Measurements from ENCODE around the gene PLCL2.

PLCL2 gene

GRCh38 chr3:17014284-17014683, 129.5 kb downstream of the PLCL2 start:
- no peak for DNase-seq

- no peak for DNase-seq
Observed at GRCh38 chr3:17014709-17015108, 130.0 kb downstream of the PLCL2 start.

- no peak for DNase-seq
Observed at GRCh38 chr3:17021614-17022013, 136.9 kb downstream of the PLCL2 start.

DNA sequence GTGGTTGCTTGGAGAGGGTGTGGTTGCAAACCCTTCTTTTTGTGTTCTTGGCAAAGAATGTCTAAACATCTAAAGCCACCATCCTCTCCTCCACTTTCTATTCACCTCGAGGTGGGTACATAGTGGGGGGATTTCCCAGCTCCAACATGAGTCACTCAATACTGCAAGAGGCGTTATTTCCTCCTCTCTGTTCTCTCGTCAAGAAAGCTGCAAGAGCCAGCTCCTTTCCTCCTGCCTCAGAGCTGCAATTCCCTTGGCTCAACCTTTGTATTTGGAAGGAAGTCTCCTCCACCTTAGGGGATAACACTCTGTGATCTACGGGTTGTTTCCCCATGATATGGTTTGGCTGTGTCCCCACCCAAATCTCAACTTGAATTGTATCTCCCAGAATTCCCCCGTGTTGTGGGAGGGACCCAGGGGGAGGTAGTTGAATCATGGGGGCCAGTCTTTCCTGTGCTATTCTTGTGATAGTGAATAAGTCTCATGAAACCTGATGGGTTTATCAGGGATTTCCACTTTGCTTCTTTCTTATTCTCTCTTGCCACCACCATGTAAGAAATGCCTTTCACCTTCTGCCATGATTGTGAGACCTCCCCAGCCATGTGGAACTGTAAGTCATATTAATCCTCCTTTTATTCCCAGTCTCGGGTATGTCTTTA, 138.4 kb downstream of the PLCL2 start:
- no peak for DNase-seq

DNA sequence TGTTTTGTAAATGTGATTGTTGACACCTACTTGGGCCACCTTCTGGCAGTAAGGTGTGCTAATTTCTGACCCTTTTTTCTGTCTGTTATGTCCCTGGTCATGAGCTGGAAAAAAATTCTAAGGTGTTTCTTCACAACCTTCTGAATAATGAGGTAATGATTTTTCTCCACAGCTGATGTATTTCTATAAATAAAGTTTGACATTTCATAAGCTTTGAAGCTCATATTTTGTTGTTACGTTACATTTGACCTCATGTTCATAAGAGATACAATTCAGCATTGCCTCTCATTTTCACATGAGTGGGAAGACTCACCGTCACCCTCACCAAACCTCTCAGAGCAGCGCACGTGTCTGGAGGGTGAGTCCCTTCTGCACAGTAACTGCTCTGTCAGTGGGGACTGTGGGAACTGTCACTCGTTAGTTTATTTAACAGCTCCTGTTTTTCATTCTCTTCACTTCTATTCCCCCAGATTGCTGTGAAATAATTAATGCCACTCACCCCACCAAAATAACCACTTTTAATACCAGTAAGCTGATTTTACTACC, 140.9 kb downstream of the PLCL2 start:
- DNase-seq, result no peak

DNA sequence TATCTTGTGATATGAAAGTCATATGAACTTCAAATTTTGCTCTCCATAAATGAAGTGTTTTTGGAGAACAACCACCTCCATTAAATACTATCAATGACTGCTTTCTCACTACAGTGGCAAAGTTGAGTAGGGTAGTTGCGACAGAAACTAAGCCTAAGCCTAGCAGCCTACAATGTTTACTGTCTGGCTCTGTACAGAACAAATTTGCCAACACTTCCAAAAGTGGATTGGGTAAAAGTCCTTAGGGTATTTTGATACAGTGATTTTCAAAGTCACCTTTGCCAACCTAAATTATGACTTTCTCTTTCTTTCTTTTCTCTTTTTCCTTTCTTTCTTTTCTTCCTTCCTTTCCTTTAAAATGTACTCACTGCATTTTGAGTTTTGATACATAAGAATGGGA, 142.6 kb downstream of the PLCL2 start:
- DNase-seq, result no peak

DNA sequence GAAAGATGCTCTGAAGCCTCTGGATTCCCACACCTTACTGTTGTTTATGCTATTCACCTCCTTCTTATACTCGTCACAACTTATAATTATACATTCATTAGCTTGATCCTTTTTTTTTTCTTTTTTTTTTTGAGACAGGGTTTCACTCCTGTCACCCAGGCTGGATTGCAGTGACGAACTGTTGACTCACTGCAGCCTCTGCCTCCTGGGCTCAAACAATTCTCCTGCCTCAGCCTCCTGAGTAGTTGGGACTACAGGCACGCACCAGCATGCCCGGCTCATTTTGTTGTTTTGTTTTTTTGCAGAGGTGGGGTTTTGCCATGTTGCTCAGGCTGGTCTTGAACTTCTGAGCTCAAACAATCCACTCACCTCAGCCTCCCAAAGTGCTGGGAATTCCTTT, 143.6 kb downstream of the PLCL2 start:
- no peak for DNase-seq

GRCh38 chr3:17030438-17030837, 145.7 kb downstream of the PLCL2 start:
- DNase-seq, result no peak

DNA sequence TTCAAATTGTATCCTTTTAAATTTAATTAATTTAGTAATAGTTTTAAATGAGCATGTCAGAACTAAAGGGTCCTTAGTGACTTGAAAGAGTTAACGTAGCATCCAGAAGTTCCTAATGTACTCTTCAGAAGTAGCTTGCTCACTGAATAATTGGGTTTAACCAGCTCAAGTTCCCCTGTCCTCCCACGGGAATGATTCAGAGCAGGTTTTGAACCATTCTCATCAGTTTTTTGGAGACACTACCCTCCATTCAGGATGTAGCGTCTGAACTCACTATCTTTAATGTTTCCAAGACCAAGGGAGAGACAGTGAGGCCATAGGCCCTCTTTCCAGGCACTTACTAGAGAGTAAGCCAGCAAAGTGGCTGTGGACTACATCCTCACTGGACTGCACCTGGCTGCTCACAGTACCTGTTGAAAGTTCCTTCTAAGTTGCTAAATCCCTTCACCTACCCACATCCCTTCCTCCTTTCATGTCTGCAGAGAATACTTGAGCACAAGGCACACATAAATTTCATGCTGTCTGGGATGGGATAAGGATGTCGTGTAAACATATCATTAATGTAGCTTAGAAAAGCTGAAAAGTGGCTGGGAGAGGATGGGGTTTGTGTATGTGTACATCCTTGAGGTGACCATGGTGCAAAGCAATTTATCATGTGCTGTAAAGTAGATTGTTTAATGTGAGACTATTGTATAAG, 146.3 kb downstream of the PLCL2 start:
- DNase-seq, result no peak

DNA sequence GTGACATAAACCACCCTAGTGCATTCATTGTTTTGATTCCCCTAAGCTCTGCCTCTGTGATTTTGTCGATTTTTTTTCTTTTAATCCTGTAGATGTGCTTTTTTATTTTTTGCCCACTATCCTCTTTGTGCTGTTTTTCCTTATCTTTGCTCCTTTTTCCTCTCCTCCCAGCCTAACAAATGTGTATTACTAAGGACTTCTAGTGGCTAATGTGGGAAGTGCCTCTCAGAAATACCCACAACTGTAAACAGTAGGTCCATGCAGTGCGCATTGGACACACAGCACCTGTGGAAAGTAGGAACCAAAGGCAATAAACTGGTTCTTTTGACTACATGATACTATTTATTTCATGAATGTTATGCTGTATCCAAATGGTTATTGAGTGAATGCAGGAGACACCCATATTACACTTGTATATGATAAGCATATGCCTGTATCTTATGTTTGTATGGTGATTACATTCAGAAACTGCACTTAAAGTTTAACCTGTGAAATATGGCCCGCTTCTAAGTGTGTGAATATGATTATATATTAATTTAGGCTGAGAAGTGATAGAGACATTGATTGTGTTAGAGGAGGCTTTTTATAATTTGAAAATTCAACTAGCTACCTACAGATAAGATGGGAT, 147.8 kb downstream of the PLCL2 start:
- DNase-seq, result peak; percentile 55

GRCh38 chr3:17033516-17034168, 148.9 kb downstream of the PLCL2 start:
- DNase-seq, result peak; percentile 8

- peak; percentile 5 for DNase-seq
Observed at GRCh38 chr3:17035033-17035432, 150.3 kb downstream of the PLCL2 start.

- no peak for DNase-seq
Observed at GRCh38 chr3:17035966-17036365, 151.2 kb downstream of the PLCL2 start.

DNA sequence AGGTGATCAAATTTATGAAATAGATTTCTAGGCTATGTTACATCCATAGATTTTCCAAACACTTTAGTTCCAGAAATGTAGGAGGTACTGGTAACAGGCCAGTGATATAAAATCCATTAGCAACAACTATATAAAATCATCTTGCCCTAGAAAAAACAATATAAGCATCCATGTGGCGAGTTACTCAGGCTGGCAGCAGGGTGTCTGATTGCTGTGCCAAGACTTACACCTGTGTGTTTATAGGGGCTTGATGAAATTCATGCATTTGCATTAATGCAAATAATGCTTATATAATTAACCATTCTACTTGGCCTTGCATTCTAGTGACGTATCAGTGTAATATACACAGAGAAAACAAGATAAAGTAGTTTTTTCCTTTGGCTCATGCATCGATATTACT, 153.4 kb downstream of the PLCL2 start:
- no peak for DNase-seq

GRCh38 chr3:17038900-17039553, 154.3 kb downstream of the PLCL2 start:
- DNase-seq, result no peak

DNA sequence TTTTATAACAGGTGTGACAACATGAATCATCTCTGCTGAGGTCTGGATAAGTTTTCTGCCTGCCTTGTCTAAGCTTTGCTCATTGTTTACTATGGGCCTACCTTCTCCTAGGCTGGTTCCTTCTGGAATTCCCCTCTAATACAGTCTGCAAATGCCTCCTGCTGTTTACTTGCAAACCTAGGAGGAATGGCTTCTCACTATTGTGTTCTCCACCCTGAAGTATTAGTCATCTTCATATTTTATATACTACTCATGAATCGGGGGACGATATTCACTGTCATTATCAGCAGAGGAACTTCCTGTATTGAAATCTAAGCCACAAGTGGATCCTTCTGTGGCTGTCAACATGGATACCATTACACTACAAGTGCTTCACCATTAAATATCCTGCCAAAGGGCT, 154.8 kb downstream of the PLCL2 start:
- peak; percentile 4 for DNase-seq

GRCh38 chr3:17040322-17040989, 155.7 kb downstream of the PLCL2 start:
- no peak for DNase-seq

- no peak for DNase-seq
Observed at GRCh38 chr3:17040990-17041377, 156.2 kb downstream of the PLCL2 start.

DNA sequence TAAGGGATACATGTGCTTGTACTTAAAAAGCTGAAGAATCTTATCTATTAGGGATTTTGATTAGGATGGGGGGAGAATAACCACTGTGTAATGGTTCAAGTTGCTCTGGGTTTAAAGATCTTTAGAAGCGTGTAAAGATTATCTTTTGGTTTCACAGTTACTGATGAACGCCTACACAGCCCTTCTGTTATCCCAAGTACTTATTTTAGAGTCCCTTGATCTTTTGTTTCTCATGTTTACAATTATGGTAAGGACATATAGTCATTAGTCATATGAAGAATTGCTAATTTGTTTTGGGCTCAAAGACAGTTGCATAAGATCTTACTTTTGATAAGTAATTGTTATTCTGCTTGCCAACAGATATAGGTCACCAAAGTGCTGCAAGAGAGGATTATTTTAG, 160.1 kb downstream of the PLCL2 start:
- DNase-seq, result no peak

DNA sequence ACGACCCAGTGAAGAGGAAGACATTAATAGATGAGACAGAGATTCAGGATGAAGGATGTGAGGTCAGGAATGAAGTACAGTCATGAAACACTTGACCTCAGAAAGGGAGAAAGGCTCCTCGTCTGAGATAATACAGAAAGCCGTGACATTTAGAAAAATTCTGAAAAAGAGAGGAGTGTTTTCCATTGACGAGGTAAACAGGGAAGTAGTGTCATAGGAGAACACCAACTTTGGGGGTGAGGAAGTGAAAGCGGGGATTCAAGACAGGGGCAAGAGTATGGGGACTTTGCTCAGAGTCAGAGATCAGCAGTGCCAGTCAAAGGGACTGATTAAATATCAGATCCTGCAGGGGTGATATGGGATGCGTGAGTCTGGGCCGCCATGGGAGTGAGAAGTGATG, 160.9 kb downstream of the PLCL2 start:
- DNase-seq, result no peak

GRCh38 chr3:17046623-17047022, 161.9 kb downstream of the PLCL2 start:
- no peak for DNase-seq

DNA sequence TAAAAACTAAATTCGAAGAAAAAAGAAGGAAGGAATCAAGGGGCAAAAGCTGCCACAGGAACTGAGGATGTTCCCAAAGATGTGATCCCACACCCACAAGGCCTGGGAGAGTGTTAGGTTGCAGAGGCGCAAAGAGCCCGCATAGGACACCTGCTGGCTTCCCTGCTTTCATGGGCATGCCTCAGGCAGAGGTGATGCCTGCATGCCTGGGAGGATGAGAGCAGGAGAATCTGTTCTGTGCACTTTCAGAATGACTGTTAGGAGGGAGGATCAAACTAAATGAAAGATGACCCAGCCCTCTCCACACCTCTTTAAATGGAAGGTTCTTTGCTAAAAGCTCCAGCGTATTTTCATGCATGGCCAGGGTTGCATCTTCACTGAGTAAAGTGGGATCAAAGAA, 162.4 kb downstream of the PLCL2 start:
- no peak for DNase-seq

DNA sequence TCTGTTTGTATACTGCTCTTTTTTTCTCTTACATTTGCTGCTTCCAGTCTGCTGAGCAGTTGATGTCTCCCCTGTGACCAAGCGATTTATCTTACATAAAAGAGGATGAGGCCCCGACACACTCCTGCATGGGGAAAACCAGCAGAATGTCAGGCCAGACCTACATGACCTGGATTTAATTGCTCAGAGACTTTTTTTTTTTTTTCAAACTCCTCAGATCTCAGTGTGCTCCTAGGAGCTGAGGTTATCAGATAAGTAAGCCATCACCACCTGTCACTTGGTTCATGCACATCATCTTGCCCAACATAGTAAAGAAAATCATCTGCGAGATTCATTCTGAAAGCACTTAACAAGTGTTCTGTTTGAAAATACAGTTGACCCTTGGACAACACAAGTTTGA, 163.1 kb downstream of the PLCL2 start:
- no peak for DNase-seq
